GM04504 (cell line): ENCODE measurements around the gene OSCAR.

ENCODE experiments used
- DNase-seq: peaks from one replicate; pipeline ENCODE4 v3.0.0-alpha.2; 2012; ENCODE audit warnings: low read depth

OSCAR gene

DNA sequence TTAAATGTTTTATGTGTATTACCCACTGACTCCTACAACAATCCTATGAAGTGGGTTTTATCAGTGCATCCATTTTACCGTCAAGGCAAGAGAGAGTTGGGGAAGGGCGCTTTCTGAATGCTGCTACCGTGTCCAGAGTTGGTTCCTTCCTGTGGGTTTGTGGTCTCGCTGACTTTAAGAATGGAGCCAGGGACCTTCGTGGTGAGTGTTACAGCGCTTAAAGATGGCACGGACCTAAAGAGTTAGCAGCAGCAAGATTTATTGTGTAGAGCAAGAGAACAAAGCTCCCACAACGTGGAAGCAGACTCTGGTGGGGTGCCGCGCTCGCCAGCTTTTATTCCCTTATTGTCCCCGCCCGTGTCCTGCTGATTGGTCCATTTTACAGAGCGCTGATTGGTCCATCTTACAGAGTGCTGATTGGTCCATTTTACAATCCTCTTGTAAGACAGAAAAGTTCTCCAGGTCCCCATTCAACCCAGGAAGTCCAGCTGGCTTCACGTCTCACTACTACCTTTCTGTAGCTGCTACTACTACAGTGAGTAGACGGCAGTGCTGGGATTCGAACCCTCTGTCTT, 6.1 kb downstream of the OSCAR start:
- no peak for DNase-seq

DNA sequence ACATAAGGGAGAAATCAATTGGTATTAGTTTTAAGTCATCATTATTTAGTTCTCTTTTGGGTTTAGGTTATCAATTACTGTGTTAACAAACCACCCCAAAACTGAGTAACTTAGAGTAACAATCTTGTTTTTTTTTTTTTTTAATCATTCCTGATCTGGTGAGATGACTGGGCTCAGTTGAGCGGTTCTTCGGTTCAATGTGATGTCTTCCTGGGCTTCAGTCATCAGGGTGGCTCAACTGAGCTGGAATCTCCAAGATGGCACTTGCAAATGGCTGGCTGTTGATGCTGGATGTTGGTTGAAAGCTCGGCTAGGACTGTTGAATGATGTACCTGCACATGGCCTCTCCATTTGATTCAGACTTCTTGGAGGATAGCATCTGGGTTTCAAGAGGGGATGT, 16.2 kb downstream of the OSCAR start:
- DNase-seq: no peak

DNA sequence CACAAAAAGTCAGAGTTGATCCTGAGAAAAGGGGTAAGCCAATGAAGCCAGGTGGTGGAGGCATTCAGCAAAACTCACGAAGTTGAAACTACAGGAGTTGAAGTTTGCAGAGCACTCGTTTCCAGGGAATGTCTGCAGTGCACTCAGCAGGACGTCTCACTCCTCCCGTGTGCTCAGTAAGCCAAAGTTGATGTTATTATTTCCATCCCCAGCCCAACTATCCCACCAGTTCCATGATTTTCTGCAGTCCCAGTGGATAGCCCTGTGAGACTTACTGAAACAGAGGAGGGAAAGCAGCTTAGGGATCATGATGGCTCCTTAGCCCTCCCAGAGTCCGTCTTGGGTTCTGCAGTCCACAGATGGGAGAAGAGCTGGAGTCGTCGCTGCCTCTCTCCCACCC, 19.6 kb downstream of the OSCAR start, which contains the start of gene TARM1:
TSS of gene TARM1 (minus strand) at position 334 of the 400 bp plus-strand sequence. CDS start at position 309, 25 bp downstream.
- DNase-seq: no peak

DNA sequence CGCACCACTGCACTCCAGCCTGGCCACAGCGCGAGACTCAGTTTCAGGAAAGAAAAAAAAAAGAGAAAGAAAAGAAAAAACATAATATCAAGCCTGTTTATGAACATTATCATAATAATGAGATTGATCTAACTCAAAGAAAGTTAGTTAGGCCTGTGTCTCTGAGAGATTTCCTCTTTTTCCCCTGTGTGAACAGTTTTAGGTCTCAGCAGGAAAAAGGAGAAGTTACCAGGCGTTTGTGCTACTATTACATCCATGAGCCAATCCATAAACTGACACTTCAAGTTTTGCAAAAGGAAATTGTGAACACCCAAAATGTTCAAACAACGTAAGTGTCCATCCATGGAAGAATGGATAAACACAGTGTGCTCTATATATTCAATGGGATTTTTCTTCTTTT, 23.3 kb downstream of the OSCAR start:
- DNase-seq: no peak

DNA sequence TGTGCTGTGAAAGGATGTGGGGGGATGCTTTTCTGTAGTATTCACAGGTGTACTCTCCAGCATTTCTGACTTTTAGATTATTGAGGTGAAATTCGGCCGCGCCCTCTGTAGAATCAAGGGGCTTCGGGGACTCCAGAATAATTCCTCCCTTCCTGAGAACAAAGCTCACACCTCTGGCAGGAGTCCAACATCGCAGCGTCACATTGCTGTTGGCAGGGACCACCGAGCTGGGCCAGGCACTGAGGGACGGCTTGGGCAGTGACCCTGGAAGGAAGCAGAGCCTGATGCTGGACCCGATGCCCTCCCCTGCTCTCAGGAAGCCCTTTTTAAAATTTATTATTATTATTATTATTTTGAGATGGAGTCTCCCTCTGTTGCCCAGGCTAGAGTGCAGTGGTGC, 25.8 kb downstream of the OSCAR start:
- no peak for DNase-seq

DNA sequence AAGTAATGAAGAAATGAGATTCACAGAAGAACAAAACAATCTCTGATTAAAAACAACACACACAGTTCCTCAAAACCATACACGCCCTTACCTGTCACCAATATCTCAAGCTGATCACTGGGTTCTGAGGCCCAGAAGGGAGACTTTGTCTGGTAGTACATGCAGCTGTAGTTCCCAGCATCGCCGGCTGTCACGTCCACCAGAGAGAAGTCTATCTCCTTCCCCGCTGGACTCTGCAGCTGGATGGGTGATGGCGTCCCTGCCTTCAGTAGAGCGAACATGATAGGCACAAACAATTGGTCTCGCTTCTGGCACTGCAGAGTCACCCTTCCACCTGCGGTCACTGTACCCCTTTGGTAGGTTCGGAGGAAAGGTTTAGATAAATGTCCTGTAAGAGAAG, 26.8 kb downstream of the OSCAR start:
- no peak for DNase-seq

DNA sequence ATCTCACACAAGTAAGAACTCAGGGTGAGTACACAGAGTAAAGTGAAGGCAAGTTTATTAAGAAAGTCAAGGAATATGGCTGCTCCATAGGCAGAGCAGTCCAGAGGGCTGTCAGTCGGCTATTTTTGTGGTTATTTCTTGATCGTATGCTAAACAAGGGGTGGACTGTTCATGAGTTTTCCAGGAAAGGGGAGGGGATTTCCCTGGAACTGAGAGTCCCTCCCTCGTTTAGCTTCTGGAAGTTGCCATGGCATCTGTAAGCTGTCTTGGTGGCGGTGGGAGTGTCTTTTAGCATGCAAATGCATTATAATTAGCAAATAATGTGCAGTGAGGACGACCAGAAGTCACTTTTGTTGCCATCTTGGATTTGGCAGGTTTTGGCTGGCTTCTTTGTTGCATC, 31.1 kb downstream of the OSCAR start:
- no peak for DNase-seq

DNA sequence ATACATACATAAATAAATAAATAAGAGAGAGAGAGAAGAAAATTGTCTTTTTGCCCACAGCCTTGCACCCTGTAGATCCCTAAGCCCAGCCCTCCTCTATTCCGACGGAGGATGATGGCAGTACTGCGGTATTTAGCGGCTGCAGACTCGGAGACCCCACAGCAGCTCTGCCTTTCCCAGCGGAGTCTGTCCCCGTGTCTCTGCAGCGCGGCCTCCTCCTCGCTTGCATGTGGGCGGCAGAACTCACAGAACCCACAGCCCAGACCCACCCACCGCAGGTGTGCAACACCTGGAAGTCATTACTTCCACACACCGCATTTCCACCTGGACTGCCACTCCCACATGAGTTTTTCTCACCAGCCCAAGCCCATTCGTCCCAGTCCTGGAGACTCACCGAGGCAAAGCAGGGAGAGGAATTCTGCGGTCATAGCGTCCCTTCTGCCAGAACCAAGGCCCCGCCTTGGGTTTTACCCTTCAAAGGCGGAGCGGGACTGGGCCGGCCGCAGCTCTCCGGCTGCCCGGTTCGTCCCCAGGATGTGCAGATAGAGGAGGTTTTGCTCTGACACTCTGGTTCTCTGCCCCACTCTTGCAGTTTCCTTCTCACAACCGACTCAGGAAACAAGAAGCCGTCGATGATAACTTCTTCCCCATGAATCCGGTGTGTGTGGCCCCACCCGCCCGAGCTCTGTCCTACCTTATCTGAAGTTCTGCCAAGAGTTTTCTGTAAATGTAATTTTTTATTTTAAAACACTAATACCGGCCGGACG, 37.1 kb downstream of the OSCAR start, which contains the start of gene VSTM1:
TSS of gene VSTM1 (minus strand) at position 548 of the 767 bp plus-strand sequence. CDS start at position 428, 120 bp downstream.
- DNase-seq: no peak

DNA sequence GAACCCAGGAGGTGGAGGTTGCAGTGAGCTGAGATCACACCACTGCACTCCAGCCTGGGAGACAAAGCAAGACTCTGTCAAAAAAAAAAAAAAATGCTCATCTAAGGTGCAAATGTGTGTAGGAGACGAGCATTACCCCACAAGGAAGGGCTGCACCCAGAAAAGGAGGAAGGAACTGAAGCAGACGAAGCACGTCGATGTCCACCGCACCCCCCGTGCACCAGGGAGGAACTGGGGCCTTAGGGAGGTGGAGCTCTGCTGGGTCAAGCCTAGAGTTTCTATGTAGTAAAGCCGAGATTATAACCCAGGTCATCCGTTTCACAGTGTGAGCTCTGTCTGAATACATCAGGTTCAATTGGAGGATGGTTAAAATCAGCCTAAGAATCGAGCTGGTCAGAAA, 38.0 kb downstream of the OSCAR start:
- DNase-seq: no peak

DNA sequence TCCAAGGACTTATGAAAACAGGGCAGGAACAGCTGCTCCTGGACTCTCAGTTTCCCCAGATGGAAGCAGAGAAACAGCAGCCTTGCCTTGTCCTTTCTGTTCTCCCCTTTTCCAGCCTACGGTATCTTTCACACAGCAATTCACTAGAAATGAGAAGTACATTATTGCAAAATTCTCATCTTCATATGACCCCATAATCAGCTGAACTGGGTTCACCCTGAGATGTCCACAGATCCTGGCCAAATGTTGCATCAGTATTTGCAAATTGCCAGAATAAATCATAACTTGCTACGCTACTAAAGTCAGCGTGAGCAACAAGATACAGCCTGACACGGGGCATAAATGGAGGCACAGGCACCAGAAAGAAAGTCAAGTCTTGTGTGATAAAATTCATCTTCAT, 53.0 kb downstream of the OSCAR start:
- no peak for DNase-seq

DNA sequence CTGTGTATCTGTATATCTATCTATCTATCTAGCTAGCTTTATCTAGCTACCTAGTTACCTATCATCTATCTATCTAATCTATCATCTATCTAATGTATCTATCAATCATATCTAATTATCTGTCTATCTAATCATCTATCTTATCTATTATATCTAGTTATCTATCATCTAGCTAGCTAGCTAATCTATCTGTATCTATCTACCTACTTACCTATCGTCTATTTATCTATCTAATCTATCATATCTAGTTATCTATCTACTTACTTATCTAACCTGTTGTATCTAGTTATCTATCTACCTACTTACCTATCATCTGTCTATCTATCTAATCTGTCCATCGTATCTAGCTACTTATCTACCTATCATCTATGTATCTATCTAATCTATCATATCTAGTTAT, 54.8 kb downstream of the OSCAR start:
- no peak for DNase-seq
